Embryonic facial prominence (tissue), 1 donor: Measurements from ENCODE around the gene PPP1R9B.

Experiments used
- DNase-seq: peaks from one replicate; pipeline ENCODE4 v3.0.0-alpha.2; 2016; ENCODE audit errors: extremely low spot score

Gene PPP1R9B, protein sequence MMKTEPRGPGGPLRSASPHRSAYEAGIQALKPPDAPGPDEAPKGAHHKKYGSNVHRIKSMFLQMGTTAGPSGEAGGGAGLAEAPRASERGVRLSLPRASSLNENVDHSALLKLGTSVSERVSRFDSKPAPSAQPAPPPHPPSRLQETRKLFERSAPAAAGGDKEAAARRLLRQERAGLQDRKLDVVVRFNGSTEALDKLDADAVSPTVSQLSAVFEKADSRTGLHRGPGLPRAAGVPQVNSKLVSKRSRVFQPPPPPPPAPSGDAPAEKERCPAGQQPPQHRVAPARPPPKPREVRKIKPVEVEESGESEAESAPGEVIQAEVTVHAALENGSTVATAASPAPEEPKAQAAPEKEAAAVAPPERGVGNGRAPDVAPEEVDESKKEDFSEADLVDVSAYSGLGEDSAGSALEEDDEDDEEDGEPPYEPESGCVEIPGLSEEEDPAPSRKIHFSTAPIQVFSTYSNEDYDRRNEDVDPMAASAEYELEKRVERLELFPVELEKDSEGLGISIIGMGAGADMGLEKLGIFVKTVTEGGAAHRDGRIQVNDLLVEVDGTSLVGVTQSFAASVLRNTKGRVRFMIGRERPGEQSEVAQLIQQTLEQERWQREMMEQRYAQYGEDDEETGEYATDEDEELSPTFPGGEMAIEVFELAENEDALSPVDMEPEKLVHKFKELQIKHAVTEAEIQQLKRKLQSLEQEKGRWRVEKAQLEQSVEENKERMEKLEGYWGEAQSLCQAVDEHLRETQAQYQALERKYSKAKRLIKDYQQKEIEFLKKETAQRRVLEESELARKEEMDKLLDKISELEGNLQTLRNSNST

DNA sequence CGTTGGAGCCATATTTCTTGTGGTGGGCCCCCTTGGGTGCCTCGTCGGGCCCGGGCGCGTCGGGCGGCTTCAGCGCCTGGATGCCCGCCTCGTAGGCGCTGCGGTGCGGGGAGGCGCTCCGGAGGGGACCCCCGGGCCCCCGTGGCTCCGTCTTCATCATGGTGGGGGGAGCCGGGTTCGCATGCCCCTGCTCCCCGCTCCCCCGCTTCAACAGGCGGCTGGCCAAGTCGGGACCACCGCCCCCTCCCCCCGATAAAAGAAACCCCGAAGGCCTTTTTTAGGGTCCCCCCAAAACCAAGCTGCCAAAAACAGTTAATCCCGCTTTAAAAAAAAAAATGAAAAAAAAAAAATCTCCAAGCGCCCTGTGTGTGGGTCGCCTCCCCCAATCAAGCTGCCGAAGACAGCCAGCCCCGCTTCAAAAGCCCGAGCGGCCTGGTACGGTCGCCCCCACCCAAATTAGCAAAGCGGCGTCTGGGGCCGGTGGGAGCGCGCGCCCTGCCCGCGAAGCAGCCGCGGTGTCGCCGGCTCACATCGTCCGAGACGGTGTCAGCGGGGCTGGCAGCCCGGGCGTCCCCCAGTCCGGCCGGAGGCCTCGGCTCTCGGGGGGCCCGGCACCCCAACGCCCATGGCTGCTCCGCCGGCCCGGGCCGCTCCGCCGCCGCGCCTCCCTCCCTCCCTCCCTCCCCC is at the start of gene PPP1R9B:
Gene PPP1R9B, minus strand, starts transcription at position 324 of the 687 bp plus-strand sequence. Its CDS starts 164 bp downstream, at position 160.
- no peak for DNase-seq

DNA sequence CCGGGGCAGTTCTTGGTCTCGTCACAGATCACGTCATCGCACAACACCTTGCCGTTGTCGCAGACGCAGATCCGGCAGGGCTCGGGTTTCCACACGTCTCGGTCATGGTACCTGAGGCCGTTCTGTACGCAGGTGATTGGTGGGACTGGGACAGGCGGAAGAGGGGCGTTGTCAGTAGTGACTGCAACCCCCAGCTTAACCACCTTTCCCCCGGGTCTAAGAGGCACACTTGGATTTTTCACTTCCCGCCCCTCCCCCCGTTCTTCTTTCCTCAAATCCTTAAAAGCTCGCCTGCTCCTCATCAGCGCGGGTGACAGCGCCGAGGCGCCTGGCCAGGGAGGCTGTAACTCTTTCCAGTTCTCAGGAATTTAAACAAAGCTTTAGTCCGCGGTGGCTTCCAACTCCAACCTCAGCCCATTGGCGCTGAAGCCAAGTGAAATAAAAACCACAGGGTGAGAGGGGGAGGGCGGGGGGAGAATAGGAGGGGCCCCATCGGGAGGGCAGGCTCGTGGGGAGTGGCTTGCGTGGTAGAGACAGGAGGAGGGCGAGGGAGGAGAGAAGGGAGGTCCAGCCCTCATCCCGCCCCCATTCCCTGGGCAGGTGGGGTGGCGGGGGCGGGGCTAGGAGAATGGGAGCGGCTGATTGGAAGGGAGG is 49.5 kb upstream of the PPP1R9B start:
- DNase-seq: peak; percentile 94

DNA sequence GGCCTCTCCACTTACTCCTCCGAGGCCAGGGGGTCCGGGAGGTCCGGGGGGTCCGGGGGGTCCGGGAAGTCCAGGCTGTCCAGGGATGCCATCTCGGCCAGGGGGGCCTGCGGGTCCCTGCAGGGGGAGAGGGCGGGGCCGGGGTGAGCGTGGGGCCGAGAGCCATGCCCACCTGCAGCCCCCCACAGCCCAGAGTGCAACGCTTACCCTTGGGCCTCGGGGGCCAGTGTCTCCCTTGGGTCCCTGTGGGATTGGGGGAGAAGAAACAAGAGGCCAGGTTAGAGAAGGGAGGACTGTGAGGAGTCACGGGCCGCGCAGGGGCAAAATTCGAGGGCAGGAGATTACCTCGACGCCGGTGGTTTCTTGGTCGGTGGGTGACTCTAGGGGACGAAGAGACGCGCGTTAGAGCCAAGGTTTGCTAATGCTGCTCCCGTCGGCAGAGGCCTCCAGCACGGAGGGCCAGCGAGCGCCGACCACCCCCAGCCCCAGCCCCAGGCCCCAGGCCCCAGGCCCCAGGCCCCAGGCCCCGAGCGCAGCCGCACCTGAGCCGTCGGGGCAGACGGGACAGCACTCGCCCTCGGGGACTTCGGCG is 48.8 kb upstream of the PPP1R9B start:
- no peak for DNase-seq

DNA sequence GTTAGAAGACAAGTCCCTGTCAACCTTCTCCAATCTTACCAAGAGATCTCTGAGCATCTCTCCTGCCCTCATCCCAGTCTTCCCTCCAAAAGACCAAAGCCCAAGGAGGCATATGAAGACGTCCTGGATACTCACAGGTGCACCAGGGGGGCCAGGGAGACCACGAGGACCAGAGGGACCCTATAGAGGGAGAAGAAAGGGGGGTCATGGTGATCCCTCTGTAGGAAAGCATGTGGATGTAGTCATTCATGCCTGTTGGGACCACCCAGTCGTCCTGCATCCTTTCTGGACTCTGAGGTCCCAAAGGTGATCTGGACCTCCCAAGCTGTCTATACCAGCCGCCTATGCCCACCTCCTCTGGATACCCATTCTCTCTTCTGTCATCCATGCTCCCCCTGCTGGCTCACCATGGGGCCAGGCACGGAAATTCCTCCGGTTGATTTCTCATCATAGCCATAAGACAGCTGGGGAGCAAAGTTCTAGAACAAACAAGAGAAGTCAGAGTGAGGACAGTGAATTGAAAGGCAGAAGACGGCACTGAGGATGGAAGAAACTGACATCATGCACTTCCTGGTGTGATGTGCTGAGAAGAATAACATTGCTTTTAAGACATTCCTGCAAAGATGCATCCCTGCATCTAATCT is 47.7 kb upstream of the PPP1R9B start:
- DNase-seq: no peak

DNA sequence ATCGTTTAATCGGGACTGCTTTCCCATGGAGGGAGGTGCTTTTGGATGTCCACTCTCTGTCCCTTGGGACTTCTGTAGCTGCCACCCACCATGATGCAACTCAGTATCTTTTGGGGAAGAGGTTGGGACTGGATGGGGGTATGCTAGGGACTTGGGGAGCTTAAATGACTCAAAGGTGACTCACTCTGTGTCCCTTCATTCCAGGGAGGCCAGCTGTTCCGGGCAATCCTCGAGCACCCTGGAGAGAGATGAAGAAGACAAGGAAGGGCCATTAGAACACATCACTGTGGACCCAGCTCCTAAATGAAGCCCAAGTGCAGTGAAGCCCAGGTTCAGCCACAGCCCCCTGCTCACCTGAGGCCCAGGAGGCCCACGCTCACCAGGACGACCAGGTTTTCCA is 46.3 kb upstream of the PPP1R9B start:
- no peak for DNase-seq

DNA sequence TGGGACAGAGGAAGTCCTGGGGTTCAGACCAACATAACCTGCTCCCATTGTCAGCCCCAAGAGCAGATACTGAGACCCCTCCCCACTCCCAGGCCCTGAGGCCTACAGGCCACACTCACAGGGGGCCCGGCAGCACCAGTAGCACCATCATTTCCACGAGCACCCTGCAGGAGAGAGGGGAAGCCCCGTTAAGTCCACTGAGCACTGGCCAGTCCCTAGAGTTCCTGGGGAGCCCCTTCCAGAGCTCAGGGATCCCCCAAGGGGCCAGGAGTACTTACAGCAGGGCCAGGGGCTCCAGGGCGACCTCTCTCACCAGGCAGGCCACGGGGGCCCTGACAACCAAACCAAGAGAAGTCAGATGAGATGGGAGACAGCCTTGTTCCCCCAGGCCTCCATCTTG is 45.6 kb upstream of the PPP1R9B start:
- no peak for DNase-seq

DNA sequence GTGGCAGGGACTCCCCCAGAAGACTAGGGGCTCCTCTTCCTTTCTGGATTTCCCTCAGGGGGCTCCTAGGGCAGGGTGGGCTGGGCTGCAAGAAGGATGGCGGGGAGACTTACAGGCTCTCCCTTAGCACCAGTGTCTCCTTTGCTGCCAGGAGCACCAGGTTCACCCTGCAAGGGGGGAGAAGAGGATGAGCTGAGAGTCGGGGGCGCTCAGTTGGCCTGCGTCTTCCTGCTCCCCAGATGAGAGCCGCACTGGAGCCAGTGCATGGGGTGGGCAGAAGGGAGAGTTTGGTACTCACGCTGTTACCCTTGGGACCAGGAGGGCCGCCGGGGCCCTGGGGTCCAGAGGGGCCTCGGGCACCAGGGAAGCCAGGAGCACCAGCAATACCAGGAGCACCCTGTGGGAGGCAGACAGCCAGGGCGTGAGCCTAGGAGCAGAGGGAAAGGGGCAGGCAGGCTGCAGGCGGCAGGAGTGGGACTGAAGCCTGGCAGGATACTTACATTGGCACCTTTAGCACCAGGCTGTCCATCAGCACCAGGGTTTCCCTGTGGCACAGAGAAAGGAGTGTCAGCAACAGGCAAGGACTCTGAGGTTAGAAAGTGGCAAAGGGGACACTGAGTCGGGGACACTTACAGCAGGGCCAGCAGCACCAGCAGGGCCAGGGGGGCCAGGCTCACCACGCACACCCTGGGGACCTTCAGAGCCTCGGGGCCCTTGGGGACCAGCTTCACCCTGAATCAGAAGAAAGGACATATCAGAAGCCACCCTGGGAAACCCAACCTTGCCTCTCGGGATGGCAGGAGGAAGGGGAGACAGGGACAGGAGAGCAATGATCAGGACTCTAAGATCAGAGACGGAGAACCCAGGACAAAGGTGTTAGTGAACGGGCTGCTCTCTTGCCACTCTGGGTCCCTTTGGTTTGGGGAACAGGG is 44.7 kb upstream of the PPP1R9B start:
- no peak for DNase-seq

DNA sequence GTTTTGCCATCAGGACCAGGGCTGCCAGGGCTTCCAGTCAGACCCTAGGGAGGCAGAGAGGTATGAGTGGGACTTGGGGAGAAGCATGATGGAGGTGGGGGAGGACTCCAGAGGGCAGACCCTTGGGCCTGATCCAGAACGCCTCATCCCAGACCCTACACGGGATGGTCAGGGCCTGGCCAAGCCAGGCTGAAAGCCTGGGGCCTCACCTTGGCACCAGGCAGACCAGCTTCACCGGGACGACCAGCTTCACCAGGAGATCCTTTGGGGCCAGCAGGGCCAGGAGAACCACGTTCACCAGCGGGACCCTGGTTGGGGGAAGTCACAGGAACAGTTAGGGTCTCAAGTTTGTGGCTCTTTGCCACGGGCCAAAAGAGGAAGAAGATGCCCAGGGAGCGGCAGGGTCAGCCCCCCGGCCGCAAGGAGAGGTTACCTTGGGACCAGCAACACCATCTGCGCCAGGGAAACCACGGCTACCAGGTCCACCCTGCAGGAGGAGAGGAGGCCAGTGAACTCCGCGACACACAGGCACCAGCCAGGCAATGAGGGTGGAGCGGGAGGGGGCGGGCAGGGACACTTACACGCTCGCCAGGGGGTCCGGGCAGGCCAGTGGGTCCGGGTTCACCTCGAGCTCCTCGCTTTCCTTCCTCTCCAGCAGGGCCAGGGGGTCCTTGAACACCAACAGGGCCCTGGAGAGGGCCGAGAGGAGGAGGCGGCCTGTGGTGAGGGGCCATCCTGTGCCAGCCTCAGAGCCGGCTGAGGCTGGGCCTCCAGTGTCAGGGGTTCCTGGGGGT is 43.9 kb upstream of the PPP1R9B start:
- no peak for DNase-seq

DNA sequence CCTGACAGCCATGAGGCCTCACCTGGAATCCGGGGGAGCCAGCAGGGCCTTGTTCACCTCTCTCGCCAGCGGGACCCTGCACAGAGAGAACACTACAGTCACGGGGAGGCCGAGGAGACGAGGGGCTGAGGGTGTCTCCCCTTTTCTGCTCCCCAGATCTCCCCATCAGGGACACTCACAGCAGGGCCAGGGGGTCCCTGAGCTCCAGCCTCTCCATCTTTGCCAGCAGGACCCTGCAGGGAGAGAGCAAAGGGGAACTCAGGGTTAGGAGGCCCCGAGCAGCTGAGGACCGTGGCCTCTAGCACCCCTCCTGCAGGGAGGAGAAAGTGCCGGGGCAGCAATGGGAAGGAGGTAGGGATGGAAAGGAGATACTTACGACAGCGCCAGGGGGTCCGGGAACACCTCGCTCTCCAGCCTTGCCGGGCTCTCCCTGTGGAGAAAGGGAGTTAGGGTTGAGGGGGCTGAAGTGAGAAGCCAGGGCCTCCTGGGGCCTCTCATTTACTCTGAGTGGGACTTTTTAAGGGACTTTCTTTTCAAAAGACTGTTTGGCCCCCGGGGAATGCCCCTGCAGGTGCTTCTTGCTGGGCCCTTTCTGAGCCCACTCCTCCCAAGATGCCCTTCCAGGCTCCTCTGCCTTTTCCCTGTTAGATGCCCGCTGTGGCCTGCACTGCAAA is 42.3 kb upstream of the PPP1R9B start:
- DNase-seq: no peak

DNA sequence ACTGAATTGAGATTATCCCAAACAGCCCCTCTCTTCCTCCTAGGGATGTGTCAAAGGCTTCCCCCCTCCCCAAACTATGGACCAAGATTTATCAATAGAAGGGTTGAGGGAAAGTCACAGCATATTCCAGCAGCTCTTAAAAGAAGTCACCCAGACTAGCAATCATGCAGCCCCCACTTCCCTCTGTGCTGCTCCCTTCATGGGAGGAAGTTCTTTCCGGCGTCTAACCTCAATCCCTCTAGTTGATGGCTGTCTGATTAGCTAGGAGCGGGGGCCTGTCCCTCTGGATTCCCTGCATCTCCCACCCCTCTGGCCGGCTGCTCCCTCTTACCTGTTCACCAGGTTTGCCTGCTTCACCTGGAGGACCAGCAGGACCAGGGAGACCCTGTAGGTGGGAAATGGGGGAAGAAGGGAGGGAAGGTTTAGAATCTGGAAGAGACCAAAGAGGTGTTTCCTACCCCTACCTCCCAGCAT is 41.7 kb upstream of the PPP1R9B start:
- no peak for DNase-seq

DNA sequence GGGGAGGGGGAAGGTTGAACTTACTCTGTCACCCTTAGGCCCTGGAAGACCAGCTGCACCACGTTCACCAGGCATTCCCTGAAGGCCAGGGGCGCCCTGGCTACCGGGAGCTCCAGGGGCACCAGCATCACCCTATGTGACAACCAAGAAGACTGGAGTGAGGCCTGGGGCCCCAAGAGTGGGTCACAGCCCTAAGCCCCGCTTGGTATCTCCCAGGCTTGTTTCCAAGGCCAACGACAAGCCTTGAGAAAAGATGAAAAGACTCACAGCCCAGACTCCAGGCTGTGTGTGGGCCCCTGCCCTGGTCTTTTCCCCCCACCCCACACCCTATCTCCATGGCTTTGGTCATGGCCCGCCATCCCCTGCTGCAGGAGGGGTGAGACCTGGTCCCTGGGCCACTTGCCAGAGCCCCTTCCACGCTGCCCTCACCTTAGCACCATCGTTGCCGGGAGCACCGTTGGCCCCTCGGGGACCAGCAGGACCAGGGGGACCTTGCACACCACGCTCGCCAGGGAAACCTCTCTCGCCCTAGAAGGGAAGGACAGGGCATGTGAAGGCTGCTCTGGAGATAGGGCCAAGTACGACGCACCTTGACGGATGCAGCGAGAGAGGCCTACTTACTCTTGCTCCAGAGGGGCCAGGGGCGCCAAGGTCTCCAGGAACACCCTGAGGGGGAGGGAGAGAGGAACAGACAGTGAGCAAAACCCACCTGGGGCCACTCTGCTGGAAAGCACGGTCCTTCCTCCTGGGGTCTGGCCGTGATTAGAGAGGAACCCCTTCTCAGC is 41.1 kb upstream of the PPP1R9B start:
- DNase-seq: no peak

DNA sequence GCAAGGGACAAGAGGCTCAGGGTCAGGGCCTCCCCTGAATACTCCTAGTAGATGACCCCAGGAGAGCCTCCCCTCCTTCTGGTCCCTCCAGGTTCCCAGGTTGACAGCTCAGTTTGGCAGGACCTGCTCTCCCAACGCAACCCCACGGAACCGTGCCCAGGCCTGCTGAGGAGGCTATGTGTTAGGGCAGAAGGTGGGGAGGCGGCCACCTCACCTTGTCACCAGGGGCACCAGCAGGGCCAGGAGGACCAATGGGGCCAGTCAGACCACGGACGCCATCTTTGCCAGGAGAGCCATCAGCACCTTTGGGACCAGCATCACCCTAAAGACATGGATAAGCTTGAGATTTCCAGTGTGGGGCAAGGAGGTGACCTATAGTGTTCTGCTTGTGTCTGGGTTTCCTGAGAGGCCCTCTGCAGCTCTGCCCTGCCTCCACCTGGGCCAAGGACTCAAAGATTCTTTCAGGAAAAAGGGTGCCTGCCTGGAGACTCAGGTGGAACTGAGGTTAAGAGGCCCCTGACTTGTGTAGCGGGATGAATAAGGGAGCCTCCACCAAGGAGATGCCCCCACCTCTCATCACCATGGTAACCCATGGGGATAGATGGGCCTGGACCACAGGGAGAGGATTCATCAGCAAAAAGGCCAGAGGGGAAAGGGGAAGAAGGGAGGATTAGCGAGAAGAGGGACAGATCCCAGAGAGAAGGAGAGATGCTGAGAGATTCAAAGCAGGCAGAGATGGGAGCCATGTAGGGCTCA is 40.3 kb upstream of the PPP1R9B start:
- no peak for DNase-seq

DNA sequence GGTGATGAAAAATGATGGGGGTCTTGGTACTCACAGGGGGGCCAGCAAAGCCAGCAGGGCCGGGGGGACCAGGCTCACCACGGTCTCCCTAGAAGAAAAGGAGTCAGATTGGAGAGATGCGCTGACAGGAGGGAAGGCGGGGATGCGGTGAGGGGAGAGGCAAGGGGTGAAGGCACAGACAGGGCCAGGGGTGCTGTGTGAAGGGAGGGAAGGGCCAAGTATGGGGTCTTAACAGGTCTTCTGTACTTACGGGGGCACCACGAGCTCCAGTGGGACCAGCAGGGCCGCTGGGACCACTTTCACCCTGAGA is 39.8 kb upstream of the PPP1R9B start:
- DNase-seq: no peak

DNA sequence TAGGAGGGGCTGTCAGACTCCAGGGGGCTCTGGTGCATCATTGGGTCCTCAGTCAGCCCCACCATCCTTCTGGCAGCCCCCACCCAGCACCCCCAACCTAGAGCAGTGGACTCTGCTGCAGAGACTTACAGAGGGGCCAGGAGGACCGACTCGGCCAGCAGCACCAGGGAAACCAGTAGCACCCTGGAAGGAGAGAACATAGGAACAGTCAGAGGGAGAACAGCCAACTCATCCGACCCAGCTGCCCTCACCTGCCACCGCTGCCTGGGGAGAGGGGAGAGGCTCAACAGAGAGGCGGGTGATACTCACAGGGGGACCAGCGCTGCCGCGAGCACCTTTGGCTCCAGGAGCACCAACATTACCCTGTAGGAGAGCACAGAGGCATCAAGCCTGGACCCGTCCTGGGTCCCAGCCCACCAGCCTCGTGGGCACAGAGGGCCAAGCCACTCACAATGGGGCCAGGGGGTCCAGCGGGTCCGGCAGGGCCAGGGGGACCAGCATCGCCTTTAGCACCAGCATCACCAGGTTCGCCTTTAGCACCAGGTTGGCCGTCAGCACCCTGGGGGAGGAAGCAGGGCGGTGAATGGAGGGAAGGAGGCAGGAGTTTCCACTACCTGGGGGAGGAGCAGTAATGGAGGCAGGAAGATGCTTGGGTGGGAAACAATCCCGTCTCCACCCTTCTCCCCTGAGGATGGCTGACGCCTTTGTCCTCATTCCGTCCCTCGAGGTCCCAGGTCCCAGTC is 39.2 kb upstream of the PPP1R9B start:
- no peak for DNase-seq

DNA sequence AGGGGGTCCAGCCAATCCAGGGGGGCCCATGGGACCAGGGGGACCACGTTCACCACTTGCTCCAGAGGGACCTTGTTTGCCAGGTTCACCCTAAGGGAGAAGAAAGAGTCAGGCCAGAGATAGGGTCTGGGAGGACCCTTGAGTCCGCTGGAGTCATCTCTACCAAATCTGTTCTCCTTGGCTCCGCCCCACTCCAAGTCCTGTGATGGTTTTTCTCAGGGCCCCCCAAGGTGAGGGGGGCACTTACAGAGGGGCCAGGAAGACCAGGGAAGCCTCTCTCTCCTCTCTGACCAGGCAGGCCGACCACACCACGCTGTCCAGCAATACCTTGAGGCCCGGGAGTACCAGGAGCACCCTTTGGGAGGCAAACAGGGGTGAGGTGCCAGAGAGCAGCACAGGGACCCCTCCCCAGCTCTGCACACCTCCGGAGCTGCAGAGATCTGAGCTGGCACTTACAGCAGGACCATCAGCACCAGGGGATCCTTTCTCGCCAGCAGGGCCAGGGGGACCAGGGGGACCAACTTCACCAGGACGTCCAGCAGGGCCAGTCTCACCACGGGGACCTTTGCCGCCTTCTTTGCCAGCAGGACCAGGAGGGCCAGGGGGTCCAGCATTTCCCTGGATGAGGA is 38.6 kb upstream of the PPP1R9B start:
- no peak for DNase-seq

DNA sequence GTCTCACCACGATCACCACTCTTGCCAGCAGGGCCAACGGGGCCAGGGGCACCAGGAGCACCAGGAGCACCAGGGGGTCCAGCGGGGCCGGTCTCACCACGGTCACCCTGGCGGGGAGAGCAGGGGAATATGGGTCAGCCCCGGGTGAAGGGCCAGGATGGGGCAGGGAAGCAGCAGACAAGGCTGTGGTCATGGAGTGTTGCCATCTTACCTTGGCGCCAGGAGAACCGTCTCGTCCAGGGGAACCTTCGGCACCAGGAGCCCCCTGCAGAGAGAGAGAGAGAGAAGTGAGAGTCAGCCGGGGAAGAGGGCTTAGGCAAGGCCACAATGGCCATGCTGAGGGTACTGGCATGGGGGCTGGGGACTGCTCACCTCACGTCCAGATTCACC is 38.0 kb upstream of the PPP1R9B start:
- DNase-seq: no peak
